ENCODE results near the gene ZDHHC16.

DNA sequence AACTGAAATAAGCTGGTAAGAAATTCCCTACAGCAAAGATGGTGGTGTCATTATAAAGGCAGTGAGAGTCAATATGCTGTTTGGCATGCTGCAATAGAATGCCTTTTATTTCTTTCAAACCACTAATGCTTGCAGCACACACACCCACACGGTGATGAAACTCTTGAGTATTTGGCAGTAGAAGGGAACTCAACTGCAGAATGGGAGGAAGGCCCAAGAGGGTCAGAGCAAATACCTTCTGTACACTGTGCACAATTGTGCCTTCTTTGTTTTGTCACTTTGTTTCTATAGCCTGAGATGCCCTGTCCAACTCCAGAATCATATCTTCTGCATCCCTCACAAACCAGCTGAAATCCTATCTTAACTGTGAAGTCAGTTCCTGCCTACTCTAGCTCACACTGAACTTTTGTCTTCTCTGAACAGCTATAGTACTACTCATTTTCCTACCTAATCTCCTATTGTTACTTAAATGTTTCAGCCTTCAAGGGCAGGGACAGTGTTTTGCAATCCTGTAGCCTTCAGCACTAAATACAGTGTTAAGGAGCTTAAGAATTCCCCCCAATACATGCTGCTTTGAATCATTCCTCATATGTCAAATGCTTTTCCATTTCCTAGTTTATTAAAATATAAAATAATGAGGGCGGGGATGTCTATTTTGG lies 30.1 kb downstream of the ZDHHC16 start:
- TF ChIP-seq, protein P1, sequence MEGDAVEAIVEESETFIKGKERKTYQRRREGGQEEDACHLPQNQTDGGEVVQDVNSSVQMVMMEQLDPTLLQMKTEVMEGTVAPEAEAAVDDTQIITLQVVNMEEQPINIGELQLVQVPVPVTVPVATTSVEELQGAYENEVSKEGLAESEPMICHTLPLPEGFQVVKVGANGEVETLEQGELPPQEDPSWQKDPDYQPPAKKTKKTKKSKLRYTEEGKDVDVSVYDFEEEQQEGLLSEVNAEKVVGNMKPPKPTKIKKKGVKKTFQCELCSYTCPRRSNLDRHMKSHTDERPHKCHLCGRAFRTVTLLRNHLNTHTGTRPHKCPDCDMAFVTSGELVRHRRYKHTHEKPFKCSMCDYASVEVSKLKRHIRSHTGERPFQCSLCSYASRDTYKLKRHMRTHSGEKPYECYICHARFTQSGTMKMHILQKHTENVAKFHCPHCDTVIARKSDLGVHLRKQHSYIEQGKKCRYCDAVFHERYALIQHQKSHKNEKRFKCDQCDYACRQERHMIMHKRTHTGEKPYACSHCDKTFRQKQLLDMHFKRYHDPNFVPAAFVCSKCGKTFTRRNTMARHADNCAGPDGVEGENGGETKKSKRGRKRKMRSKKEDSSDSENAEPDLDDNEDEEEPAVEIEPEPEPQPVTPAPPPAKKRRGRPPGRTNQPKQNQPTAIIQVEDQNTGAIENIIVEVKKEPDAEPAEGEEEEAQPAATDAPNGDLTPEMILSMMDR (IDR thresholded peaks at IDR 0.05) = no peak
- TF ChIP-seq POLR2A (IDR thresholded peaks at IDR 0.05) = no peak
- TF ChIP-seq POLR2AphosphoS5 (IDR thresholded peaks at IDR 0.05) = no peak

All from upper lobe of left lung (tissue), 4 donors.